GM19324 (cell line): Measurements from ENCODE around the gene FBXO27.
"Not testable (repeated sequence)": the region's sequence is repeated elsewhere in the genome, so short reads cannot be mapped to it uniquely, and the experiment has no call there.

Source experiments
- ATAC-seq: cut with Tn5 transposase; IDR thresholded peaks from one replicate; pipeline ENCODE4 v1.9.1; 2021; ENCODE audit warnings: mild to moderate bottlenecking, moderate library complexity; ENCODE audit not compliant: unreplicated experiment, low FRiP score

Gene FBXO27, protein sequence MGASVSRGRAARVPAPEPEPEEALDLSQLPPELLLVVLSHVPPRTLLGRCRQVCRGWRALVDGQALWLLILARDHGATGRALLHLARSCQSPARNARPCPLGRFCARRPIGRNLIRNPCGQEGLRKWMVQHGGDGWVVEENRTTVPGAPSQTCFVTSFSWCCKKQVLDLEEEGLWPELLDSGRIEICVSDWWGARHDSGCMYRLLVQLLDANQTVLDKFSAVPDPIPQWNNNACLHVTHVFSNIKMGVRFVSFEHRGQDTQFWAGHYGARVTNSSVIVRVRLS

DNA sequence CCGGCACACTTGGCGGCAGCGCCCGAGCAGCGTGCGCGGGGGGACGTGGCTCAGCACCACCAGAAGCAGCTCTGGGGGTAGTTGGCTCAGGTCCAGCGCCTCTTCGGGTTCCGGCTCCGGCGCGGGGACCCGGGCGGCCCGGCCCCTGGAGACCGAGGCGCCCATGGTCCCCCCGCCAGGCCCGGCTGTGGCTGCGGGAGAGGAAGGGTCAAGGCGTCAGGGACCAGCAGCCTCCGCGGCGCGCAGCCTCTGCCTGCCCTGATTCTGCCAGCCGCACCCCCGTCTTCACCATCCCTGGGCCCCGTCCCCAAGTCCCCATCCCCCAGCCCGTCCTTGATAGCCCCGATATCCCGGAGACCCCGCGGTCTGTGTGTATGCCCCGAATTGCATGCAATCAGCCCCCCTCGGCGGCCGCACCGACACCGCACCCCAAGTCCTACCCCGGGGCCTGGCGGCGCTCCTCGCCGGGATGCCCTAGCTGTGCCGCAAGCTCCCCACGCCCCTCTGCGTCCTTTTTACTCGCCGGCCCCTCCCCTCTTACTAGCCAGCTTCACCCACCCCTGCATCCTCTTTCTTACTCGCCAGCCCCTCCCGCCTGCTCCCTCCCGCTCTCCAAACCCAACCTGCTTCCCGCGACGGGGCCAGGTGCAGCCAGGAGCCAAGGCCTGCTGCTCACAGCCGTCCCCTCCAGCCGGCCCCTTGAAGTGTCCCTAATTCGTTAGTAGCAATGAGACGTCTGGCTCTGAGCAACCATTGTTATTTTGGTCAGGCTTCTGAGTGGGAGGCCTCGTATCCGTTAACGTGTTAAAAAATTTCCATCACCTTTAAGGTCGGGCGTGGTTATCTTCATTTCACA lies at the start of gene FBXO27:
FBXO27 (minus strand) TSS at position 487 of the 856 bp plus-strand sequence; CDS start at position 165, 322 bp downstream.
- peak; percentile 26 for ATAC-seq

DNA sequence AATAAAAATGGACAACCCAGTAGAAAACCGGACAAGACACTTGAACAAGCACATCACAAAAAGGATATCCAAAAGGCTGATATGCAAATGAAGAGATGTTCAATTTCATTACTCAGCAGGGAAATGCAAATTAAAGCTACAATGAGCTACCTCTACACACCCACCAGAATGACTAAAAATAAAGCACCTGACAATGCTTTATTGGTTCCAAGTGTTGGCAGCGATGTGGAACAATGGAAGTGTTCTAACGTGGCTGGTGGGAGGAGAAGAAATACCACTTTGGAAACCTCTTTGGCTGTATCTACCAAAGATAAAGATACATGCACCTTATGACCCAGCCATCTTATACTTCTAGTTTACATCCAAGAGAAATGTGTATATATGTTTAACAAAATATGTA lies 48.1 kb upstream of the FBXO27 start:
- no peak for ATAC-seq

DNA sequence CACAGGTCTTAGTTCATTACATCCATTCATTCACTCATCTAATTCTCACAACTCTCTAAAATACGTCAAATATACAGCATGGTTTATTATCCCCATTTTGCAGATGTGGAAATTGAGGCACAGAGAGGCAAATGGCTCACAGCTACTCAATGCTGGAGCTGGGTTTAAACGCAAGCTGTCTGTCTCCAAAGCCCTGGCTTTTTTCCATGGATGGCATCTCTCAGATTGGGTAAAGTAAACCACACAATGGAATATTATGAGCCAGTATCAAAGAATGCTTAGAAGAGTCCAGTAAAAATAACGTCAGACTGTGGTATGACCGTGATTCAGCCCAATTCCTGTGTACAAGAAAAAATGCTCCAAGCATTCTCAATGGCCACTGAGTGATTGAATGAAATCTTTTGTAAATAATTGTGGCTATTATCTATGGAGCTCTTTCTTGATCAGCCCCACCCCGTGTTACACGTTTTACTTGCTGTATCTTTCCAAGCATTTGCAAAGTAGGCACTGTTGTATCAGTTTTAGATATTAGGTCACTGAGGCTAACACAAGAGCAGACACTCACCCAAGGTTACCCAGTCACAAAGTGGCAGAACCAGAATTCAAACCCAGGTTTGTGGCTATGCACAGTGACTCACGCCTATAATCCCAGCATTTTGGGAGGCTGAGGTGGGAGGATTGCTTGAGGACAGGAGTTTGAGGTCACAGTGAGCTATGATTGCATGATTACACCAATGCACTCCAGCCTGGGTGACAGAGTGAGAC lies 46.3 kb upstream of the FBXO27 start:
- no peak for ATAC-seq

DNA sequence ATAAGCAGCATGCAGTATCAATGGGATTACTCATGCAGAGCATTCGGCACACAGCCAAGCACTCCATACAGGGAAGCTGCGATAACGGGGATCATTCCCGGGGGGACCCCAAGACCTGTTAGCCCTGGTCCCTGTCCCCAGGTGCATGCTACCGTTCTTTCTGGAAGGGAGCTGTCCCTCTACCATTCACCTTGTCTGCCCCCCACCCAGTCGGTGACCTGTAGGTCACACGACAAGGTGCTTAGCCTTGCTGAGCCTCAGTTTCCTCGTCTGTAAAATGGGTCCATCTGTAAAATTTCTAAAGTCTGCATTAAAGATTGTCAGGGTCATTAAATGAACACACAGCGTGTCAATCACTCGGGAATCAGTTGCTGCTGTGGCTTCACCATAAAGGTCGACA lies 45.0 kb upstream of the FBXO27 start:
- no peak for ATAC-seq

DNA sequence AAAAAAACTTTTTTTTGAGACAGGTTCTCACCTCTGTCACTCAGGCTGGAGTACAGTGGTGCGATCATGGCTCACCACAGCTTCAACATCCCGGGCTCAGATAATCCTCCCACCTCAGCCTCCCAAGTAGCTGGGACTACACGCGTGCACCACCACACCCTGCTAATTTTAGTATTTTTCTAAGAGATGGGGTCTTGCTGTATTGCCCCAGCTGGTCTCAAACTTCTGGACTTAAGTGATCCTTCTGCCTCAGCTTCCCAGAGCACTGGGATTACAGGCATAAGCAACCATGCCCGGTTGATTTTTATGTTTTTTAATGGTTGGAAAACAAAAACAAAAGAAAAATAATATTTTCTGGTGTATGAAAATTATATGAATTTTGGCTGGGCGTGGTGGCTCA lies 42.6 kb upstream of the FBXO27 start:
- ATAC-seq = no peak

DNA sequence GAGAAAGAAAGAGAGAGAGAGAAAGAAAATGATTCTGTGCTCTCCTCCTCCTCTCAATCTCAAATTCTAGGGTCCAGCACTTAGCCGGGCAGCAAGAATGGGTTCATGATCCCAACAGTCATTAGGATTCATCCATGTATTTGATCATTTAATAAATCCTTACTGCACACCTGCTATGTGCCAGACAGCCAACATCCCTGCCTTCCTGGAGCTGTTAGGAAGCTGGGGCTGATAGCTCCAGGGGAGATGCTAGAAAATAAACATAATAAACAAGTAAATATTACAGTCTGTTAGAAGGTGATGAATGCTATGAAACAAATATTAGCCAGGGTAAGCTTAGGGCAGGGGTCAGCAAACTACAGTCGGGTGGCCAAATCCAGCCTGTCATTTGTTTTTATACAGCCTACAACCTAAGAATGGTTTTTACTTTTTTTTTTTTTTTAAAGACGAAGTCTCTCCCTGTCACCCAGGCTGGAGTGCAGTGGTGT lies 41.9 kb upstream of the FBXO27 start:
- ATAC-seq = no peak

DNA sequence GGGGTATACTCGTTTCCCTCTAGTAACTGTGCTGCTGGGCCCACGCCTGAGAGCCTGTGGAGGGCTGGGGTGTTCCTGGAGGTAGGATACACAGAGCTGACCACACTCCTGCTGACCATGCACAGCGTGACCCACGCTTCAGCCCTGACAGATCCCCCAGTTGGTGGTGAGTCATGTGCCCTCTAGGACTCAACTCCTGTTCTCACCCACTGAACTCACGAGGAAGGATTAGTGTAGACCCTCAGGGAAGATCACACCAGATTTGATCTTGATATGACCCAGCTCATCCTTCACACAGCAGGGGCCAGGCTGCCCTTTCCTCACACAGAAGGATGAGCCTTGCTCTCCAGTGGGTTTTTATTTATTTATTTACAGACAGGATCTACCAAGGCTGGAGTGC lies 38.5 kb upstream of the FBXO27 start:
- no peak for ATAC-seq

DNA sequence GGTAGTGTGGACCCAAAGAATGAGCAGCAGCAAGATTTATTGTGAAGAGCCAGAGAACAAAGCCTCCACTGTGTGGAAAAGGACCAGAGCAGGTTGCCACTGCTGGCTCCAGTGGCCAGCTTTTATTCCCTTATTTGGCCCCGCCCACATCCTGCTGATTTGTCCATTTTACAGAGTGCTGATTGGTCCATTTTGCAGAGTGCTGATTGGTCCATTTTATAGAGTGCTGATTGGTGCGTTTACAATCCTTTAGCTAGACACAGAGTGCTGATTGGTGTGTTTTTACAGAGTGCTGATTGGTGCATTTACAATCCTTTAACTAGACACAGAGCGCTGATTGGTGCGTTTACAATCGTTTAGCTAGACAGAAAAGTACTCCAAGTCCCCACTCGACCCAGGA lies 35.9 kb upstream of the FBXO27 start:
- not testable (repeated sequence) for ATAC-seq

DNA sequence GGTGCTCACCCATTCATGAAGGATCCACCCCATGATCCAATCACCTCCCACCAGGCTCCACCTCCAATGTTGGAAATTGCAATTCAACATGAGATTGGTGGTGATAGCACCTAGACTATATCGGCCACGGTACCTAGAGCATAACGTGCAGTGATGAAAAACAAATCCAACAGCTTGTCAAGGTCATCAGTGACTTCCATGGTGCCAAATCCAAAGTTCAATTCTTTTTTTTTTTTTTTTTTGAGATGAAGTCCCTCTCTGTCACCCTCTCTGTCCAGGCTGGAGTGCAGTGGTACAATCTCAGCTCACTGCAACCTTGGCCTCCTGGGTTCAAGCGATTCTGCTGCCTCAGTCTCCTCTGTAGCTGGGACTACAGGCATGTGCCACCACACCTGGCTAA lies 34.8 kb upstream of the FBXO27 start:
- no peak for ATAC-seq

DNA sequence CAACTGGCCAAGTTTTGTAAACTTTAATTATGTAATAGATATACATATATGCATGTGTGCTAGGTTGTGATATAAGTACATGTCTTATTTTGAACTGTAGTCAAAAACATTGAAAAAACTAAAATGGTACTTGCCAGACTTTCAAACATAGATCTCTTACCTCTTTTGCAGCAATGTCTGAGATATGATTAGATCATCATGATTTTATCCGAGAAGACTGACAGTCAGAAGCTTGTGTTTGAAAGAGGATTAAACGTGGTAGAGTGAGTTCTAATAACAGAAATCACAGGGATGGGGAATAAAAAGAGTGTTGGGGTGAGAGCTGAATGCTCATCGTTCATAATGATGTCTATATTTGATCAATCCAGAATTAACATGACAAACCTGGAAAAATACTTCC lies 33.6 kb upstream of the FBXO27 start:
- ATAC-seq = no peak

DNA sequence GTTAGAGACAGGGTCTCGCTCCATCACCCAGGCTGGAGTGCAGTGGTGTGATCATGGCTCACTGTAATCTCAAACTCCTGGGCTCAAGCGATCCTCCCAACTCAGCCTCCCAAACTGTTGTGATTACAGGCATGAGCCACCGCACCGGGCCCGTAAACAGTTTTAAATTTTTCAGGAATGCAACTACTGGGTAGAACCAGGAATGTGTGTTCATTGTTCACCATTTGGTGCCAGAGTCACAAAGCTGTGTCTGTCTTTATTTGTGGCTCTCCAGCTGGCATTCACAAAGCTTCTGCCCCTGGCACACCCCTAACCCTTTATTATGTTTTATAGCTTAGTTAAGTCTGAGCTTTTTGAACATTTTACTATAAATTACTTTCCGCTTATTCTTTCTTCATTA lies 32.1 kb upstream of the FBXO27 start:
- ATAC-seq = no peak

DNA sequence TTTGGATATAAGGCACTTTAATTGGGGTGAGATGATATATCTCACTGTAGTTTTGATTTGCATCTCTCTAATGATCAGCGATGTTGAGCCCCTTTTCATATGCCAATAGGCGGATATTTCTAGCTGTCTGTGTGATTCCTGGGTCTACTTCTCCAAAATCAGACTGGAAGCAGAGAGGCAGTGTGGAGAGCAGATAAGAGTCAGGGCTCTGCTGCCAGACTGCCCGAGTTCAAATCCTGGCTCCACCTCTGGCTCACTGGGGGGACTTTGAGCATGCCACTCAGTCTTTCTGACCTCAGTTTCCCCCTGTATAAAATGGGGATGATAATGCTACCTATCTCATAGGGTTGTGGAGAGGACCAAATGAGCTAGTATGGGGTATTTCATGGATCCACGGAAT lies 27.8 kb upstream of the FBXO27 start:
- no peak for ATAC-seq

DNA sequence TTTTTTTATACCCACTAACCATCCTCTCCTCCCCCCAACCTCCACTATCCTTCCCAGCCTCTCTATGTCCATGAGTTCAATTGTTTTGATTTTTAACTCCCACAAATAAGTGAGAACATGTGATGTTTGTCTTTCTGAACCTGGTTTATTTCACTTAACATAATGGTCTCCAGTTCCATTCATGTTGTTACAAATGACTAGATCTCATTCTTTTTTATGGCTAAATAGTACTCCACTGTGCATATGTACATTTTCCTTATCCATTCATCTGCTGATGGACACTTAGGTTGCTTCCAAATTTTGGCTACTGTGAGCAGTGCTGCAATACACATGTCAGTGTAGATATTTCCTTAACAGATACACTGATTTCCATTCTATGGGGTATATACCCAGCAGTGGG lies 27.0 kb upstream of the FBXO27 start:
- ATAC-seq = no peak

DNA sequence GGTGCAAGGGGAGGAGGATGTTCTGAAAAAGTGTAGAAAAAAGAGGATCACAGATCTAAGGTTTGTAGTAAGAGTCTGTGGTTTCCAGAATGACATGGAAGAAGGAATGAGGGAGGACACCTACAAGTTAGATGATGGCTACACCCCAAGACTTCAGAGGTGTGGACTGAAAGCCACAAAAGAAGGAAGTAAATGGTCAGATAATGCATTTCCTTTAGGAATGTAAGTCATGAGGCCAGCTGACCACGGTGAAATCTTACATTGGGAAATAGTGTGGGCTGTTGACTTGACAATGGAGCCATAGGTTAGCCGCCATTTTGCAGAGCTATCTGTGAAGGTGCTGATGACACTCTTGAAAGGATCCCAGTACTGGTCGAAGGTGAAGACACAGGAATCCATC lies 25.3 kb upstream of the FBXO27 start:
- no peak for ATAC-seq

DNA sequence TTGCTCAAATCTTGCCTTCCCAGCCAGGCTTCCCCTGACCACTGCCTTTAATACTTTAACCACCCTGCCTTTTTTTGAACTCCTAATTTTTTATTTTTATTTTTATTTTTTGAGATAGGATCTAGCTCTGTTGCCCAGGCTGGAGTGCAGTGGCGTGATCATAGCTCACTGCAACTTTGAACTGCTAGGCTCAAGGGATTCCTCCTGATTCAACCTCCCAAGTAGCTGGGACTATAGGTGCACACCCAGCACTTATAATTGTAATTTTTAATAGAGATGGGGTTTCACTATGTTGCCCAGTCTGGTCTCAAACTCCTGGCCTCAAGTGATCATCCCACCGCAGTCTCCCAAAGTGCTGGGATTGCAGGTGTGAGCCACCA lies 21.7 kb upstream of the FBXO27 start:
- no peak for ATAC-seq

DNA sequence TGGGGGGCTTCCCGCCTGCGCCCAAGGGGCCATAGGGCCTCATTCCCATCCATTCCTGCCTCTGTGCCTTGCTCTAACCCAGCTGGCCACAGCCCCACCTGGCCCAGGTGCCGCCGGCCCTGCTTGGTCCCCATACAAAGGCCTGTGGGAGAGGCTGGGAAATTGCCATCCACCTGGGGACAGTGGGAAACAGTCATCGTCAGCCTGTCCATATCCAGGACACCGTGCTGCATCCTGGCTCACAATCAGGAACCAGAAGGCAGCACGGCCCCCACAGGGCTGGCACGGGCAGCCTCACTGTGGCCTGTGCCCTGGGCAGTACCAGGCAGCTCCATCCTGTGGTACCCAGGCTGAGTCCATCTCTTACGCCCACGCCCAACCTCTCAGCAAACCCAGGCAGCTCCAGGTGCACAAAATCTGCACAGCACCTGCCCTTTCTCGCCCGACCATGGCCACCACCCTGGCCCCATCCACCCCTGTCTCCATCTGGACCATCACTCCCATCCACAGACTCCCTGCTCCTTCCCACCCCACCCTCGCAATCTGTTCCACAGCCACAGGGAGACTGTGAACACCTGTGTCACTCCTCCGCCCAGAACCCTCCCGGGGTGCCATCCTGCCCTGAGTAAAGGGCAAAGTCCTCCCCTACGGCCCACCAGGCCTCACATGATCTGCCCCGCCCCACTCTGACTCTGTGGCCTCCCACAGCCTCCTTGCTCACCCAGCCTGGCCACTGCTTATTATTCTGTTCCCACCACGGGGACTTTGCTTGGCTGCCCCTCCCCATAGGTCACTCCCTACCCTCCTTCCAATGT lies 21.1 kb upstream of the FBXO27 start:
- no peak for ATAC-seq

DNA sequence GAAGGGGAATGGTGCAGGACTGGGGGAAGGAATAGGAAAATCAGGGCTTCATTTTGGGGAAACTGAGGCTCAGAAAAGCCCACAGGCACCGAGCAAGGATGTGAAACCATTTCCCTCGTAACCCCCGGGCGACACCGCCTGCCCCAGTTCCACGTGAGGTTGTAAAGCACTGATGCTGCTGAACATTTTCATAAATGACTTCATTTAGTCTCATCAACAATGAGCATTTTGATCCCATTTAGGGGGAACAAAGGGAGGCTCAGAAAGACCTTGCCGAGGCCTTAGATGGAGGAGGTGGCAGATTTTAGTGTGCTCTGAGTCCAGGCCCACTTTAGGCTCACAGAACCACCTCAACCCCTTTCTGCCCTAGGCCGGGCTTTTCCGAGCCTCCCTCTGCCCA lies 20.5 kb upstream of the FBXO27 start:
- no peak for ATAC-seq

DNA sequence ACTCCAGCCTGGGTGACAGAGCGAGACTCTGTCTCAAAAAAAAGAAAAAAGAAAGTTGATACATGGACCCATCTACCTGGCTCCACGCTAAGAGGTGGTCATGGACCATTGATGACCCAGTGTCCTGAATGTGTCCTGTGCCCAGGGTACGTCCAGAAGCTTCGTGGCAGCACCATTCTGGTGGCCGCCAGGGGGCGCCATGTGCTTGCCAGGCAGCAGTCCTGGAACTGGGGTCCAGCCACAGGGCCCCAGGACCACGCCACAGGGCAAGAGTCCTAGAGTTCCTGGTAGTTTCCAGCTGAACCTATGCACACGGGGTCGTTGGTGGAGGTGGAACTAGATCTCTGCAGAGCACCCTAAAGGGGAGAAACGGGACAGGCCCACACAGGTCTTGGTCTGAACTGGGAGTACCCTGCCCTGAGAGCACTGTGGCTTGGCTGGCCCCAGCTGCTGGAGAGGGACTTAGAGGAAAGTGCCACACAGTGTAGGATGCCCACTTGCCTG lies 19.9 kb upstream of the FBXO27 start:
- no peak for ATAC-seq

DNA sequence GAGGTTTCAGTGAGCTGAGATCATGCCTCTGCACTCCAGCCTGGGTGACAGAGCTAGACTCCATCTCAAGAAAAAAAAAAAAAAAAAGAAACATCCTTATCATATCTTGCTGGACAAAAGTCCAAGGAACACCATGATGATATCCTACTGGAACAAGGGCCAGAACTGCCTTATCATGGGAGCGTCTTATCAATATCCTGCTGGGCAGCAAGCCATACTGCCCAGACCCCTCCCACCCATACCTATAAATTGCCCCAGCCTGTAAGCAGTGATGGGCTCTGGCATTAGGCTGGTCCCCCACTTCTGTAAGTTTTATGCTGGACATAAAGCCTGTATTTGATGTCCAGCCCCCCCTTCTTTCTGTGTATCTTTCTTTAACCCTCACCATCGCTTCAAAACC lies 14.7 kb upstream of the FBXO27 start:
- no peak for ATAC-seq
